Fibroblast of lung (primary cell): ENCODE measurements around the gene ITPR1. TPM values are rescaled to one million over a fixed set of nuclear protein-coding genes. Genes with fewer than 3 reads are reported as not detected.

ENCODE experiments used
- DNase-seq, 2 donors: peaks; one replicate each; pipeline versions ENCODE4 v3.0.0 to v3.0.0-alpha.2; 2010; ENCODE audit warnings: low read depth in 2 of 2
- H2AFZ ChIP-seq: 2 replicates; pipeline ENCODE4 v1.5.1; 2012; ENCODE audit warnings: low read length, control low read depth, inconsistent platforms
- H3K27ac ChIP-seq: 2 replicates; pipeline ENCODE4 v1.5.1; 2011; ENCODE audit warnings: low read length, control low read depth; ENCODE audit not compliant: insufficient read depth
- H3K27me3 ChIP-seq: 2 replicates; pipeline ENCODE4 v1.5.1; 2011; ENCODE audit warnings: mild to moderate bottlenecking, low read length; ENCODE audit not compliant: control insufficient read depth, insufficient read depth
- H3K36me3 ChIP-seq: 2 replicates; pipeline ENCODE4 v1.5.1; 2011; ENCODE audit warnings: low read length; ENCODE audit not compliant: control insufficient read depth, insufficient read depth
- H3K4me1 ChIP-seq: 2 replicates; pipeline ENCODE4 v1.5.1; 2011; ENCODE audit warnings: low read length; ENCODE audit not compliant: control insufficient read depth, insufficient read depth; ENCODE audit errors: extremely low read depth
- H3K4me2 ChIP-seq: 2 replicates; pipeline ENCODE4 v1.5.1; 2011; ENCODE audit warnings: low read length, control low read depth; ENCODE audit not compliant: insufficient read depth; ENCODE audit errors: extremely low read depth
- H3K4me3 ChIP-seq, 4 experiments: fragments of 200-600 bp in 1 of 4; sonication (generic) in 1 of 4; replicated peaks in 1 of 4; 2 replicates each; pipeline ENCODE4 v1.5.1; 2011 to 2016; ENCODE audit warnings: low read length in 4 of 4, low read depth in 3 of 4, mild to moderate bottlenecking in 3 of 4, control low read depth in 2 of 4, inconsistent platforms in 1 of 4, mixed read lengths in 1 of 4; ENCODE audit not compliant: insufficient read depth in 1 of 4; ENCODE audit errors: control extremely low read depth in 1 of 4
- H3K79me2 ChIP-seq: 2 replicates; pipeline ENCODE4 v1.5.1; 2012; ENCODE audit warnings: mild to moderate bottlenecking, low read length, inconsistent platforms; ENCODE audit not compliant: control insufficient read depth, insufficient read depth
- H3K9ac ChIP-seq: 2 replicates; pipeline ENCODE4 v1.5.1; 2011; ENCODE audit warnings: mild to moderate bottlenecking, low read length, control low read depth; ENCODE audit not compliant: insufficient read depth
- H3K9me3 ChIP-seq: 2 replicates; pipeline ENCODE4 v1.5.1; 2012; ENCODE audit warnings: low read depth, low read length; ENCODE audit not compliant: control insufficient read depth, insufficient read depth
- H4K20me1 ChIP-seq: 2 replicates; pipeline ENCODE4 v1.5.1; 2011; ENCODE audit warnings: low read length; ENCODE audit not compliant: control insufficient read depth, insufficient read depth; ENCODE audit errors: extremely low read depth
- EZH2 ChIP-seq: IDR thresholded peaks from 2 replicates; pipeline ENCODE4 v1.5.1; 2012; ENCODE audit warnings: low read length, control low read depth, mild to moderate bottlenecking; ENCODE audit errors: missing control alignments
- polyA plus RNA-seq, 2 donors: library from polyadenylated mRNA; depleted of rRNA in 1 of 2; stranded (reverse) in 1 of 2; unstranded in 1 of 2; fragments of >200 nt; gene quantifications; 2 replicates each; pipeline ENCODE4 v1.2.1, GENCODE V29; 2011 to 2012; ENCODE audit warnings: missing spikeins in 1 of 2
- total RNA-seq: library from RNA; depleted of rRNA; stranded (reverse); fragments of >200 nt; gene quantifications from 2 replicates; pipeline ENCODE4 v1.2.1, GENCODE V29; 2014
- TF ChIP-seq, protein P1 (sequence below), 2 donors: IDR thresholded peaks in 1 of 2; conservative IDR thresholded peaks in 1 of 2; 1 replicate in 1 of 2; 2 replicates in 1 of 2; pipeline ENCODE4 v1.5.1; 2011 to 2012; ENCODE audit warnings: low read length in 2 of 2, control low read depth in 1 of 2, inconsistent platforms in 1 of 2, low read depth in 1 of 2, mild to moderate bottlenecking in 1 of 2

Gene ITPR1
- total and polyA plus RNA-seq, 2 donors (not counting 1 experiment from before 2014, with no cell fraction given), result 19.2 to 87.0 TPM

DNA sequence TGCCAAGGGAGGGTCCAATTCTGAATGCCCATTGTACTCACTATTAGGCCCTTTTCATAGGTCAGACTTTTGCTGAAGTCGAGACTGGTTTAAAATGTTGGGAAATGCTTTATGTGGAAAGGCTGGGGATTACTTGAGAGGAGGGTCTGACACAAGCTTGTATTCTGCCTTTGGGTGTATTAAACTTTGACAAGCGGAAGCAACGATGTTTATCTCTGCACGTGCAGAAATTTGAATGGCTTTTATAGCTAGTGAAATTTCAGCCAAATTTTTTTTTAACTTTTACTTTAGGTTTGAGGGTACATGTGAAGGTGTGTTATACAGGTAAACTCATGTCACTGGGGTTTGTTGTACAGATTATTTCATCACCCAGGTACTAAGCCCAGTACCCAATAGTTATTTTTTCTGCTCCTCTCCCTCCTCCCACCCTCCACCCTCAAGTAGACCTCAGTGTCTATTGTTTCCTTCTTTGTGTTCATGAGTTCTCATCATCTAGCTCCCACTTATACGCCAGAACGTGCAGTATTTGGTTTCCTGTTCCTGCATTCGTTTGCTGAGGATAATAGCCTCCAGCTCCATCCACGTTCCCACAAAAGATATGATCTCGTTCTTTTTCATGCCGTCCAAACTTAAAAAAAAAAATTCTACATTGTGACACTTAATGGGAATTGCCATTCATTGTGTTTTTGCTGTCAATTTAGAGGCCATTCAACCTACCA is 263.1 kb downstream of the ITPR1 start:
- Histone ChIP-seq H4K20me1 (no peaks in the 10 kb centered on the region), H3K4me3 (no peak overlapping the region), H2AFZ (no peak overlapping the region), H3K36me3 (no peaks in the 10 kb centered on the region), H3K9me3 (no peaks in the 10 kb centered on the region), H3K27ac (no peak overlapping the region), H3K9ac (no peak overlapping the region), H3K79me2 (no peaks in the 10 kb centered on the region), H3K4me1 (no peaks in the 10 kb centered on the region), H3K4me2 (no peak overlapping the region), H3K27me3 (no peaks in the 10 kb centered on the region)
- DNase-seq, result no peak
- no peak for TF ChIP-seq EZH2
- TF ChIP-seq, protein P1, sequence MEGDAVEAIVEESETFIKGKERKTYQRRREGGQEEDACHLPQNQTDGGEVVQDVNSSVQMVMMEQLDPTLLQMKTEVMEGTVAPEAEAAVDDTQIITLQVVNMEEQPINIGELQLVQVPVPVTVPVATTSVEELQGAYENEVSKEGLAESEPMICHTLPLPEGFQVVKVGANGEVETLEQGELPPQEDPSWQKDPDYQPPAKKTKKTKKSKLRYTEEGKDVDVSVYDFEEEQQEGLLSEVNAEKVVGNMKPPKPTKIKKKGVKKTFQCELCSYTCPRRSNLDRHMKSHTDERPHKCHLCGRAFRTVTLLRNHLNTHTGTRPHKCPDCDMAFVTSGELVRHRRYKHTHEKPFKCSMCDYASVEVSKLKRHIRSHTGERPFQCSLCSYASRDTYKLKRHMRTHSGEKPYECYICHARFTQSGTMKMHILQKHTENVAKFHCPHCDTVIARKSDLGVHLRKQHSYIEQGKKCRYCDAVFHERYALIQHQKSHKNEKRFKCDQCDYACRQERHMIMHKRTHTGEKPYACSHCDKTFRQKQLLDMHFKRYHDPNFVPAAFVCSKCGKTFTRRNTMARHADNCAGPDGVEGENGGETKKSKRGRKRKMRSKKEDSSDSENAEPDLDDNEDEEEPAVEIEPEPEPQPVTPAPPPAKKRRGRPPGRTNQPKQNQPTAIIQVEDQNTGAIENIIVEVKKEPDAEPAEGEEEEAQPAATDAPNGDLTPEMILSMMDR (conservative IDR thresholded peaks at IDR 0.05 in 1 of 2, IDR thresholded peaks at IDR 0.05 in 1 of 2; ENCODE audit: low read depth in 1 of 2, low read length in 2 of 2), result no peak

DNA sequence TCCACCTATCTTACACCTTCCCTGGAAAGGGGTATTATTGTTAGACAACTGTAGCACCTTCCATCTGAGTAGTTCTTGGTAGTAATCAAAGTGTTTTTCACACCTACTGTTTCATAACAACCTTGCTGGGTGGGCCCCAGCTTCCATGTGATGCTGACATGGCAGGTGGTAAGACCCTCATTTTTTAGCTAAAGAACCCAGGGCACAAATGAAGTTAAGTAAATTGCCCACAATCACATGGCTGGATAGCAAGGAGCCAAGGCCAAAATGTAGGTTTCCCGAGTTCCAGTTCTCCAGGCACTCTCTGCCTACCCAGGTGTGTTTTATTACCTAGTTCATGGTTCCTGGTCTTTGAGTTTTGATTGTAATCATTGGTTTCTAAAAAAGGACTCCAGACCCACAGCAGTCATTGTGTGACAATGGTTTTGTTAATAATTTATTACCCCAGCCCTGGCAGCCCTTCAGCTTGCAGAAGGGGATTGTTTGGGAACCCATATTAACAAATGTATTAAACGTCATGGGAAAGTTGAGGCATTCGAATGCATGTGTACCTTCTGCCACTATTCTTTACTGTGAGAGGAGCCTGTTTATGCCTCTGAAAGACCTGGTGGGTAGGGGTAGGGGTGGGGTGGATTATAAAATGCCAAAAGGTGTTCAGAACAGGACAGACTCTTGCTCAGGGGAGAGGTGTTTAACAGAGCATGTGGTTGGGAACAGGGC is 263.9 kb downstream of the ITPR1 start:
- no peak overlapping the region for H3K4me3 ChIP-seq
- no peak overlapping the region for H3K9ac ChIP-seq
- DNase-seq, result no peak
- H3K4me1 ChIP-seq, result no peaks in the 10 kb centered on the region
- no peaks in the 10 kb centered on the region for H3K27me3 ChIP-seq
- no peaks in the 10 kb centered on the region for H3K36me3 ChIP-seq
- TF ChIP-seq, protein P1 (conservative IDR thresholded peaks at IDR 0.05 in 1 of 2, IDR thresholded peaks at IDR 0.05 in 1 of 2; ENCODE audit: low read depth in 1 of 2, low read length in 2 of 2), result no peak
- TF ChIP-seq EZH2, result no peak
- H3K9me3 ChIP-seq, result no peaks in the 10 kb centered on the region
- no peaks in the 10 kb centered on the region for H3K79me2 ChIP-seq
- no peak overlapping the region for H3K27ac ChIP-seq
- H4K20me1 ChIP-seq, result no peaks in the 10 kb centered on the region
- no peak overlapping the region for H3K4me2 ChIP-seq
- H2AFZ ChIP-seq, result no peak overlapping the region

DNA sequence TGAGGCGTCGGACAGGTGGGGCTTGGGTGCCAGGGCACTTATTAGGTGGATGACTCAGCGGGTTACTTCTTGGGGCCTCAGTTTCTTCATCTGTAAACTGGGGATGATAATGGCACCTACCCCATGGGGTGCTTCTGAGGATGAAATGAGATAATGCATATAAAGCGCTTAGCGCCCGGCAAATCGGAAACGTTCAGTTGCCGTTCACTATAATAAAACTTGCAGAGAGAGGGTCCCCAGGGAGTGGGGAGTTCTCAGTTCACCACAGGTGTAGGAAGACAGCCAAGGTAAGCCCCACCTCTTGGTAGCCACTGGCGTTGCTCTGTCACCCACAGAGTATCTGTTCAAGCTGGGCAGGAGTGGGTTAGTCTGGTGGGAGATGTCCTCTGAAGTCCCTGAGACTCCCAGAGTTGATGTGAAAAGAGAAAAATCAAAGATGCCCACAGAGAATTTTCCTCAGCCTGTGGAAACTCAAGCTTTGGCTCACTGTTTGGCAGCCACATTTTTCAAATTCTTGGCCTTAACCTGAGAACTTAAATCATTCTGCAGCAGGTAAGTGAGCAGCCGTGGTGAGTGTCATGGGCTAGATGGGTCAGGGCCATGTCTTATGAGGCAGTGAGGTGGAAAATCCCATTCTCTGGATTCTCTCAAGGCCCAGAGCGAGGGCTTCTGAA is 264.6 kb downstream of the ITPR1 start:
- H3K4me3 ChIP-seq, result no peak overlapping the region
- no peaks in the 10 kb centered on the region for H4K20me1 ChIP-seq
- no peaks in the 10 kb centered on the region for H3K79me2 ChIP-seq
- no peak overlapping the region for H3K27ac ChIP-seq
- no peak overlapping the region for H3K9ac ChIP-seq
- H3K9me3 ChIP-seq, result no peaks in the 10 kb centered on the region
- no peak overlapping the region for H3K4me2 ChIP-seq
- no peak for DNase-seq
- no peak for TF ChIP-seq EZH2
- TF ChIP-seq, protein P1 (conservative IDR thresholded peaks at IDR 0.05 in 1 of 2, IDR thresholded peaks at IDR 0.05 in 1 of 2; ENCODE audit: low read depth in 1 of 2, low read length in 2 of 2), result no peak
- no peaks in the 10 kb centered on the region for H3K36me3 ChIP-seq
- H3K4me1 ChIP-seq, result no peaks in the 10 kb centered on the region
- no peaks in the 10 kb centered on the region for H3K27me3 ChIP-seq
- no peak overlapping the region for H2AFZ ChIP-seq
